Ectodermal cell (in vitro differentiated cells): ENCODE results near the gene PIGU.

Experiments used
- H3K27ac ChIP-seq: 2 replicates; pipeline ENCODE4 v1.7.0; 2013; ENCODE audit warnings: mild to moderate bottlenecking, low read depth, low read length; ENCODE audit not compliant: insufficient read depth, poor library complexity, severe bottlenecking
- H3K27me3 ChIP-seq: 2 replicates; pipeline ENCODE4 v1.7.0; 2013; ENCODE audit warnings: mild to moderate bottlenecking, low read length; ENCODE audit not compliant: insufficient read depth, control insufficient read depth, poor library complexity, severe bottlenecking
- H3K36me3 ChIP-seq: one replicate; pipeline ENCODE4 v1.7.0; 2013; ENCODE audit warnings: low read length; ENCODE audit not compliant: control insufficient read depth, insufficient read depth
- H3K4me1 ChIP-seq: one replicate; pipeline ENCODE4 v1.7.0; 2013; ENCODE audit warnings: low read length; ENCODE audit not compliant: control insufficient read depth, insufficient read depth
- H3K4me3 ChIP-seq: 2 replicates; pipeline ENCODE4 v1.7.0; 2013; ENCODE audit warnings: low read depth, low read length, control low read depth; ENCODE audit not compliant: insufficient read depth
- H3K9me3 ChIP-seq: 2 replicates; pipeline ENCODE4 v1.7.0; 2013; ENCODE audit warnings: mild to moderate bottlenecking, low read length, moderate library complexity; ENCODE audit not compliant: control insufficient read depth
- WGBS, 2 experiments: methylation state at CpG; one replicate each; pipeline ENCODE4 v1.1.7; 2013; ENCODE audit warnings: missing lambda C conversion rate in 2 of 2; 5-methylcytosine and 5-hydroxymethylcytosine counted together

PIGU gene

GRCh38 chr20:34570859-34571306 is 106.0 kb downstream of the PIGU start:
- 88 to 93% methylated on average over 3 of the region's 3 CpGs for WGBS, 2 experiments
- H3K36me3 ChIP-seq: peaks cover 4% of the 10 kb centered on the region
- no peaks in the 10 kb centered on the region for H3K27me3 ChIP-seq
- H3K4me1 ChIP-seq: no peaks in the 10 kb centered on the region
- H3K27ac ChIP-seq: no peak overlapping the region
- no peak overlapping the region for H3K4me3 ChIP-seq
- H3K9me3 ChIP-seq: no peaks in the 10 kb centered on the region

GRCh38 chr20:34569598-34569997 is 107.3 kb downstream of the PIGU start:
- H3K36me3 ChIP-seq: peaks cover 4% of the 10 kb centered on the region
- H3K9me3 ChIP-seq: no peaks in the 10 kb centered on the region
- no peak overlapping the region for H3K27ac ChIP-seq
- no peaks in the 10 kb centered on the region for H3K27me3 ChIP-seq
- no peak overlapping the region for H3K4me3 ChIP-seq
- H3K4me1 ChIP-seq: no peaks in the 10 kb centered on the region
- WGBS, 2 experiments: 92 to 100% methylated on average over 2 of the region's 2 CpGs

- no peaks in the 10 kb centered on the region for H3K27me3 ChIP-seq
- H3K4me3 ChIP-seq: no peak overlapping the region
- no peaks in the 10 kb centered on the region for H3K9me3 ChIP-seq
- H3K27ac ChIP-seq: no peak overlapping the region
- no peaks in the 10 kb centered on the region for H3K36me3 ChIP-seq
- no peaks in the 10 kb centered on the region for H3K4me1 ChIP-seq
- 84 to 85% methylated on average over 15 of the region's 15 CpGs for WGBS, 2 experiments
Observed at GRCh38 chr20:34567892-34568865, 108.7 kb downstream of the PIGU start.

- H3K36me3 ChIP-seq: no peaks in the 10 kb centered on the region
- no peak overlapping the region for H3K4me3 ChIP-seq
- 90 to 92% methylated on average over 9 of the region's 9 CpGs for WGBS, 2 experiments
- H3K9me3 ChIP-seq: no peaks in the 10 kb centered on the region
- H3K27ac ChIP-seq: no peak overlapping the region
- no peaks in the 10 kb centered on the region for H3K27me3 ChIP-seq
- no peaks in the 10 kb centered on the region for H3K4me1 ChIP-seq
Observed at GRCh38 chr20:34566978-34567891, 109.7 kb downstream of the PIGU start.

GRCh38 chr20:34564833-34565232 is 112.1 kb downstream of the PIGU start:
- 90 to 92% methylated on average over 7 of the region's 7 CpGs for WGBS, 2 experiments
- H3K27me3 ChIP-seq: no peaks in the 10 kb centered on the region
- H3K4me3 ChIP-seq: no peak overlapping the region
- H3K9me3 ChIP-seq: no peaks in the 10 kb centered on the region
- no peak overlapping the region for H3K27ac ChIP-seq
- no peaks in the 10 kb centered on the region for H3K4me1 ChIP-seq
- no peaks in the 10 kb centered on the region for H3K36me3 ChIP-seq

- H3K4me1 ChIP-seq: no peaks in the 10 kb centered on the region
- H3K4me3 ChIP-seq: no peak overlapping the region
- H3K27ac ChIP-seq: no peak overlapping the region
- WGBS, 2 experiments: 77% methylated on average over 4 to 5 of the region's 5 CpGs
- H3K9me3 ChIP-seq: no peaks in the 10 kb centered on the region
- peaks cover 10% of the 10 kb centered on the region for H3K27me3 ChIP-seq
- H3K36me3 ChIP-seq: no peaks in the 10 kb centered on the region
Observed at GRCh38 chr20:34562641-34563040, 114.3 kb downstream of the PIGU start.

GRCh38 chr20:34561661-34562060 is 115.2 kb downstream of the PIGU start:
- Histone ChIP-seq H3K9me3 (no peaks in the 10 kb centered on the region), H3K27me3 (peaks cover 10% of the 10 kb centered on the region), H3K36me3 (no peaks in the 10 kb centered on the region), H3K4me1 (no peaks in the 10 kb centered on the region), H3K4me3 (no peak overlapping the region), H3K27ac (no peak overlapping the region)
- 91 to 93% methylated on average over 10 of the region's 10 CpGs for WGBS, 2 experiments

- Histone ChIP-seq H3K9me3 (no peaks in the 10 kb centered on the region), H3K4me1 (no peaks in the 10 kb centered on the region), H3K27me3 (peaks cover 10% of the 10 kb centered on the region), H3K27ac (no peak overlapping the region), H3K36me3 (no peaks in the 10 kb centered on the region), H3K4me3 (no peak overlapping the region)
- WGBS, 2 experiments: 93% methylated on average over 7 of the region's 7 CpGs
Observed at GRCh38 chr20:34560614-34561013, 116.3 kb downstream of the PIGU start.

GRCh38 chr20:34560141-34560523 is 116.8 kb downstream of the PIGU start:
- Histone ChIP-seq H3K9me3 (no peaks in the 10 kb centered on the region), H3K4me3 (no peak overlapping the region), H3K4me1 (no peaks in the 10 kb centered on the region), H3K36me3 (no peaks in the 10 kb centered on the region), H3K27me3 (peaks cover 10% of the 10 kb centered on the region), H3K27ac (no peak overlapping the region)
- 89 to 96% methylated on average over 12 of the region's 12 CpGs for WGBS, 2 experiments
